GM12878 (cell line): Measurements from ENCODE around the gene MNAT1. TPM values are rescaled to one million over a fixed set of nuclear protein-coding genes. Genes with fewer than 3 reads are reported as not detected.
"Not testable (repeated sequence)": the region's sequence is repeated elsewhere in the genome, so short reads cannot be mapped to it uniquely, and the experiment has no call there.

Experiments used
- ATAC-seq: fragments of 200-7000 bp; cut with Tn5 transposase; 3 replicates; pipeline ENCODE4 v1.9.1; 2020; ENCODE audit warnings: mild to moderate bottlenecking, moderate library complexity
- BruUV-seq: library from RNA; stranded (reverse); fragments of 400-500 nt; replicated peaks from 2 replicates; lab custom pipeline; 2021; lab: Mats Ljungman, UMichigan
- CTCF ChIA-PET: fragments of 300-600 bp; sonication (Branson Sonifier 250); formaldehyde crosslinking; extraction: SDS; loops from one replicate; lab custom pipeline; 2021; ENCODE audit warnings: inconsistent platforms; lab: Yijun Ruan, JAX
- POLR2A ChIA-PET: fragments of 350-600 bp; formaldehyde crosslinking; extraction: SDS; loops from one replicate; lab custom pipeline; 2021; ENCODE audit warnings: inconsistent platforms; lab: Charles Lee
- RAD21 ChIA-PET: fragments of 300-600 bp; sonication (Branson Sonifier 250); formaldehyde crosslinking; loops from one replicate; lab custom pipeline; 2023; ENCODE audit warnings: antibody characterized with exemption; ENCODE audit not compliant: unreplicated experiment; lab: Charles Lee
- SMC1A ChIA-PET: fragments of 300-600 bp; sonication (Branson Sonifier 250); formaldehyde crosslinking; loops from one replicate; lab custom pipeline; 2023; ENCODE audit not compliant: unreplicated experiment, uncharacterized antibody; lab: Charles Lee
- DNase-seq: peaks from one replicate; pipeline ENCODE4 v3.0.0-alpha.2; 2011; ENCODE audit warnings: low read depth, low spot score
- FAIRE-seq: peaks from 3 replicates; lab custom pipeline; 2011; peaks lifted over from hg19 to GRCh38; lab: Jason Lieb, UNC
- H2AFZ ChIP-seq: 2 replicates; pipeline ENCODE4 v1.6.0; 2011; ENCODE audit warnings: low read depth, low read length, control low read depth; ENCODE audit not compliant: control insufficient read depth
- H3K27ac ChIP-seq: 2 replicates; pipeline ENCODE4 v1.5.1; 2011; ENCODE audit warnings: control low read depth; ENCODE audit not compliant: control insufficient read depth, insufficient read depth
- H3K27me3 ChIP-seq, 2 experiments: replicated peaks in 1 of 2; 2 replicates each; pipeline versions ENCODE4 v1.6.0 to v1.6.1; 2011; ENCODE audit warnings: low read length in 1 of 2; ENCODE audit not compliant: control insufficient read depth in 2 of 2, insufficient read depth in 2 of 2
- H3K36me3 ChIP-seq, 2 experiments: 2 replicates each; pipeline ENCODE4 v1.5.1; 2011; ENCODE audit warnings: low read length in 1 of 2; ENCODE audit not compliant: control insufficient read depth in 2 of 2, insufficient read depth in 2 of 2
- H3K4me1 ChIP-seq: 2 replicates; pipeline ENCODE4 v1.6.1; 2011; ENCODE audit warnings: mild to moderate bottlenecking, low read length, moderate library complexity, mixed read lengths; ENCODE audit not compliant: control insufficient read depth, insufficient read depth
- H3K4me2 ChIP-seq: 2 replicates; pipeline ENCODE4 v1.6.0; 2011; ENCODE audit warnings: control low read depth; ENCODE audit not compliant: control insufficient read depth, insufficient read depth
- H3K4me3 ChIP-seq: fragments of 200-600 bp; sonication (generic); 2 replicates; pipeline ENCODE4 v1.5.1; 2016
- H3K79me2 ChIP-seq: 2 replicates; pipeline ENCODE4 v1.6.0; 2011; ENCODE audit warnings: low read length; ENCODE audit not compliant: control insufficient read depth, insufficient read depth
- H3K9ac ChIP-seq: 2 replicates; pipeline ENCODE4 v1.8.0; 2011; ENCODE audit warnings: low read length, control low read depth, mixed read lengths; ENCODE audit not compliant: control insufficient read depth, insufficient read depth
- H3K9me3 ChIP-seq: replicated peaks from 3 replicates; pipeline ENCODE4 v1.5.1; 2011; ENCODE audit warnings: mild to moderate bottlenecking, low read length; ENCODE audit not compliant: control insufficient read depth, insufficient read depth
- H4K20me1 ChIP-seq: 2 replicates; pipeline ENCODE4 v1.6.0; 2011; ENCODE audit not compliant: control insufficient read depth, insufficient read depth
- FOXM1 ChIP-seq: IDR thresholded peaks from 2 replicates; pipeline ENCODE4 v1.6.1; 2012; ENCODE audit warnings: low read depth, mild to moderate bottlenecking, inconsistent platforms, low read length, moderate library complexity
- JUNB ChIP-seq: IDR thresholded peaks from 2 replicates; pipeline ENCODE4 v1.6.1; 2016; ENCODE audit warnings: antibody characterized with exemption, mild to moderate bottlenecking
- MEF2A ChIP-seq: IDR thresholded peaks from 2 replicates; pipeline ENCODE4 v1.6.1; 2011; ENCODE audit warnings: low read depth, mild to moderate bottlenecking, low read length, moderate library complexity; ENCODE audit not compliant: insufficient read depth
- NBN ChIP-seq: fragments of 450-650 bp; IDR thresholded peaks from 2 replicates; pipeline ENCODE4 v1.6.1; 2016
- NFXL1 ChIP-seq: fragments of 450-650 bp; IDR thresholded peaks from 2 replicates; pipeline ENCODE4 v1.6.1; 2017; ENCODE audit warnings: antibody characterized with exemption, mild to moderate bottlenecking, borderline replicate concordance
- NFYA ChIP-seq: IDR thresholded peaks from 2 replicates; pipeline ENCODE4 v1.6.1; 2011; ENCODE audit warnings: low read depth, mild to moderate bottlenecking, low read length, improper control_type of control experiment, borderline replicate concordance
- NR2C2 ChIP-seq: IDR thresholded peaks from 2 replicates; pipeline ENCODE4 v1.6.1; 2011; ENCODE audit warnings: borderline replicate concordance, low read depth; ENCODE audit not compliant: control insufficient read depth, insufficient read length
- POU2F2 ChIP-seq: IDR thresholded peaks from 3 replicates; pipeline ENCODE4 v1.6.1; 2011; ENCODE audit warnings: low read depth, mild to moderate bottlenecking, low read length, borderline replicate concordance
- SMAD1 ChIP-seq: fragments of 450-650 bp; IDR thresholded peaks from 2 replicates; pipeline ENCODE4 v1.6.1; 2018; ENCODE audit warnings: mild to moderate bottlenecking, low read depth; ENCODE audit not compliant: partially characterized antibody
- SMAD5 ChIP-seq: IDR thresholded peaks from 2 replicates; pipeline ENCODE4 v1.6.1; 2016; ENCODE audit warnings: antibody characterized with exemption, low read depth
- SRF ChIP-seq, 2 experiments: IDR thresholded peaks; 2 replicates each; pipeline ENCODE4 v1.6.1; 2011; ENCODE audit warnings: low read depth in 2 of 2, low read length in 2 of 2, mild to moderate bottlenecking in 1 of 2, moderate library complexity in 1 of 2
- ZNF384 ChIP-seq: IDR thresholded peaks from 2 replicates; pipeline ENCODE4 v1.6.1; 2012; ENCODE audit warnings: low read depth, mild to moderate bottlenecking, low read length, improper control_type of control experiment, borderline replicate concordance
- ZNF622 ChIP-seq: fragments of 450-650 bp; IDR thresholded peaks from 2 replicates; pipeline ENCODE4 v1.6.1; 2017; ENCODE audit warnings: mild to moderate bottlenecking, inconsistent platforms
- WGBS: methylation state at CpG from one replicate; pipeline ENCODE4 v1.1.6; 2016; ENCODE audit warnings: low lambda C conversion rate; ENCODE audit not compliant: insufficient replicate concordance, insufficient coverage; ENCODE audit errors: missing lambda C conversion rate; 5-methylcytosine and 5-hydroxymethylcytosine counted together
- in situ Hi-C: fragments of 300-500 bp; cut with MboI; formaldehyde crosslinking; loops from 9 replicates; pipeline ENCODE4 v1.14.3; 2018; ENCODE audit warnings: mixed read lengths
- intact Hi-C: fragments of 100-400 bp; cut with micrococcal nuclease; formaldehyde crosslinking; loops from one replicate; pipeline ENCODE4 v1.14.2; 2022; ENCODE audit not compliant: unreplicated experiment
- polyA plus RNA-seq, 11 experiments: library from polyadenylated mRNA; depleted of rRNA in 4 of 11; unstranded in 6 of 11; stranded (reverse) in 5 of 11; fragments of >200 nt; fragmentation: Nextera tagmentation in 4 of 11; fragmentation: Illumina TruSeq in 1 of 11; extraction: Ambion mirVana in 4 of 11; extraction: Trizol in 1 of 11; gene quantifications; 1 replicate in 1 of 11; 2 replicates in 10 of 11; pipeline versions ENCODE4 v1.2.1 to v1.2.3, GENCODE V29; 2011 to 2016; ENCODE audit warnings: inconsistent platforms in 2 of 11, missing spikeins in 2 of 11, low read depth in 1 of 11
- total RNA-seq, 4 experiments: library from RNA; depleted of rRNA in 3 of 4; stranded (reverse); fragments of >200 nt in 3 of 4; fragmentation: Illumina TruSeq in 1 of 4; extraction: Trizol in 1 of 4; gene quantifications; 2 replicates each; pipeline versions ENCODE4 v1.2.1 to v1.2.3, GENCODE V29; 2013 to 2021
- TF ChIP-seq, protein P1 (sequence below): IDR thresholded peaks from 2 replicates; pipeline ENCODE4 v1.6.1; 2012; ENCODE audit warnings: low read length, inconsistent platforms

MNAT1 gene
- total and polyA plus RNA-seq, 10 of the 15 experiments (the other 5 are each of a cell fraction or from before 2014, with no cell fraction given), result 26.5 to 67.4 (median 40.8) TPM

DNA sequence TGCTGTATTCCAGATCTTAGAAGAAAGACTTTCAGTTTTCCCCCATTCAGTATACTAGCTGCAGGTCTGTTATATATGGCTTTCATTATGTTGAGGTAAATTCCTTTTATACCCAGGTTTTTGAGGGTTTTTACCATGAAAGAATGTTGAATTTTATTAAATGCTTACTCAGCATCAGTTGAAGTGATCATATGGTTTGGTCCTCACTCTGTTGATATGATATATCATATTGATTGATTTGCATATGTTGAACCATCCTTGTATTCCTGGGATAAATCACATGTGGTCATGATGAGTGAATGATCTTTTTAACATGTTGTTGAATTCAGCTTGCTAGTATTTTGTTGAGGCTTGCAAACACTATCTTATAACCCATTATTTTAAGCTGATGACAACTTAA is 149.6 kb downstream of the MNAT1 start:
- TF ChIP-seq POU2F2 (no peak), SRF (IDR thresholded peaks at IDR 0.05; ENCODE audit: low read depth in 2 of 2, low read length in 2 of 2) (no peak), NFYA (no peak), JUNB (no peak), MEF2A (no peak), NFXL1 (no peak), NR2C2 (no peak), NBN (no peak), FOXM1 (no peak), SMAD1 (no peak), ZNF622 (no peak), ZNF384 (no peak), SMAD5 (no peak)
- TF ChIP-seq, protein P1, sequence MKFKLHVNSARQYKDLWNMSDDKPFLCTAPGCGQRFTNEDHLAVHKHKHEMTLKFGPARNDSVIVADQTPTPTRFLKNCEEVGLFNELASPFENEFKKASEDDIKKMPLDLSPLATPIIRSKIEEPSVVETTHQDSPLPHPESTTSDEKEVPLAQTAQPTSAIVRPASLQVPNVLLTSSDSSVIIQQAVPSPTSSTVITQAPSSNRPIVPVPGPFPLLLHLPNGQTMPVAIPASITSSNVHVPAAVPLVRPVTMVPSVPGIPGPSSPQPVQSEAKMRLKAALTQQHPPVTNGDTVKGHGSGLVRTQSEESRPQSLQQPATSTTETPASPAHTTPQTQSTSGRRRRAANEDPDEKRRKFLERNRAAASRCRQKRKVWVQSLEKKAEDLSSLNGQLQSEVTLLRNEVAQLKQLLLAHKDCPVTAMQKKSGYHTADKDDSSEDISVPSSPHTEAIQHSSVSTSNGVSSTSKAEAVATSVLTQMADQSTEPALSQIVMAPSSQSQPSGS, result no peak
- ATAC-seq (no peak), DNase-seq (no peak), FAIRE-seq (no peak)
- Histone ChIP-seq H4K20me1 (no peaks in the 10 kb centered on the region), H3K36me3 (no peaks in the 10 kb centered on the region), H3K4me3 (no peak overlapping the region), H2AFZ (no peak overlapping the region), H3K4me2 (no peak overlapping the region), H3K79me2 (no peaks in the 10 kb centered on the region), H3K9ac (no peak overlapping the region), H3K9me3 (peaks cover 4% of the 10 kb centered on the region; the same call in 2 of the 3 replicates), H3K27me3 (no peaks in the 10 kb centered on the region), H3K27ac (no peak overlapping the region), H3K4me1 (no peaks in the 10 kb centered on the region)
- no TSS peak for BruUV-seq
- in situ Hi-C loops (no loop called here), intact Hi-C loops (no loop called here)
- ChIA-PET CTCF (interaction anchor here (0.6 to 0.9 kb wide), 5 partner anchors 8 to 163 kb away, joined by 3 to 6 read pairs (median 3); no protein-coding TSS in a partner anchor), SMC1A (interaction anchor here (1.4 kb wide), 1 partner anchor 14 kb away, joined by 3 read pairs; no protein-coding TSS in a partner anchor), POLR2A (interaction anchor here (0.6 kb wide), 1 partner anchor 145 kb away, joined by 4 read pairs; no protein-coding TSS in a partner anchor), RAD21 (no interaction called here)

DNA sequence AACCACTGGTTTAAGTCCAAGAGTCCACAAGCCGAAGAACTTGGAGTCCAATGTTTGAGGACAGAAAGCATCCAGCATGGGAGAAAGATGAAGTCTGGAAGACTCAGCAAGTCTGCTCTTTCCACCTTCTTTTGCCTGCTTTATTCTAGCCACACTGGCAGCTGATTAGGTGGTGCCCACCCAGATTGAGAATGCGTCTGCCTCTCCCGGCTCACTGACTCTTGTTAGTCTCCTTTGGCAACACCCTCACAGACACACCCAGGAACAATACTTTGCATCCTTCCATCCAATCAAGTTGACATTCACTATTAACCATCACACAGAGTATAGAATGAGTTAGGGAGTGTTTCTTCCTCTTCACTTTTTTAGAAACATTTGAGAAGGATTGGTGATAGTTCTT is 156.1 kb downstream of the MNAT1 start:
- DNase-seq, H3K9me3 ChIP-seq, SMC1A ChIA-PET, H3K9ac ChIP-seq, H3K4me2 ChIP-seq, H3K36me3 ChIP-seq, H3K4me1 ChIP-seq, BruUV-seq, ATAC-seq, intact Hi-C loops, H3K79me2 ChIP-seq, POLR2A ChIA-PET, H3K4me3 ChIP-seq, H4K20me1 ChIP-seq, H2AFZ ChIP-seq, FAIRE-seq, H3K27me3 ChIP-seq, in situ Hi-C loops, H3K27ac ChIP-seq, RAD21 ChIA-PET: not testable (repeated sequence)
- WGBS, result 96% methylated on average over 3 of the region's 3 CpGs
- CTCF ChIA-PET, result interaction anchor here (0.8 kb wide), 1 partner anchor 89 kb away, joined by 3 read pairs; no protein-coding TSS in a partner anchor
